GM10248 (cell line): ENCODE measurements around the gene SMAP2.
"Not testable (repeated sequence)": the region's sequence is repeated elsewhere in the genome, so short reads cannot be mapped to it uniquely, and the experiment has no call there.

Experiments used
- CTCF ChIA-PET: fragments of 300-600 bp; sonication (Branson Sonifier 250); formaldehyde crosslinking; extraction: SDS; loops from one replicate; lab custom pipeline; 2021; ENCODE audit warnings: antibody characterized with exemption; lab: Yijun Ruan, JAX
- POLR2A ChIA-PET: fragments of 350-650 bp; sonication (Branson Sonifier 250); formaldehyde crosslinking; extraction: SDS; loops from one replicate; lab custom pipeline; 2020; ENCODE audit warnings: antibody characterized with exemption; lab: Yijun Ruan, JAX
- DNase-seq: peaks from one replicate; pipeline ENCODE4 v3.0.0; 2012; ENCODE audit errors: extremely low spot score
- TF ChIP-seq, protein P1 (sequence below): IDR thresholded peaks from 2 replicates; pipeline ENCODE4 v1.5.1; 2012; ENCODE audit warnings: mild to moderate bottlenecking, low read depth; ENCODE audit errors: extremely low read depth, missing control alignments, control extremely low read depth

The SMAP2 gene

DNA sequence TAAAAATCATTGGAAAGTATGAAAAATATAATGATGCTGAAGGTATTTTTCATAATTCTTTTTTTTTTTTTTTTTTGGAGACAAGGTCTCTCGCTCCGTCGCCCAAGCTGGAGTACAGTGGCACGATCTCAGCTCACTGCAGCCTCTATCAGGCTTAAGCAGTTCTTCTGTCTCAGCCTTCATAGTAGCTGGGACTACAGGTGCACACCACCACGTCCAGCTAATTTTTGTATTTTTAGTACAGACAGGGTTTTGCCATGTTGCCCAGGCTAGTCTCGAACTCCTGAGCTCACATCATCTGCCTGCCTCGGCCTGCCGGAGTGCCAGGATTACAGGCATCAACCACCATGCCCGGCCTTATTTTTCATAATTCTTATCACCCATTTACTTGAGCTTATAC, 13.3 kb downstream of the SMAP2 start:
- ChIA-PET POLR2A (interaction anchor here (0.6 to 1.4 kb wide), 3 partner anchors 23 to 373 kb away, joined by 3 to 4 read pairs (median 3); no protein-coding TSS in a partner anchor), CTCF (interaction anchor here (0.8 to 10.3 kb wide), 9 partner anchors 13 to 243 kb away, joined by 4 to 62 read pairs (median 7); partner anchors contain the start of gene SMAP2)

GRCh38 chr1:40387381-40388306, 14.1 kb downstream of the SMAP2 start:
- not testable (repeated sequence) for DNase-seq
- ChIA-PET CTCF (interaction anchor here (0.8 to 10.3 kb wide), 9 partner anchors 12 to 244 kb away, joined by 3 to 62 read pairs (median 7); partner anchors contain the start of gene SMAP2), POLR2A (interaction anchor here (0.6 kb wide), 1 partner anchor 374 kb away, joined by 3 read pairs; no protein-coding TSS in a partner anchor)

More for the DNA sequence above, 13.3 kb downstream of the SMAP2 start:
- DNase-seq = no peak
- TF ChIP-seq, protein P1, sequence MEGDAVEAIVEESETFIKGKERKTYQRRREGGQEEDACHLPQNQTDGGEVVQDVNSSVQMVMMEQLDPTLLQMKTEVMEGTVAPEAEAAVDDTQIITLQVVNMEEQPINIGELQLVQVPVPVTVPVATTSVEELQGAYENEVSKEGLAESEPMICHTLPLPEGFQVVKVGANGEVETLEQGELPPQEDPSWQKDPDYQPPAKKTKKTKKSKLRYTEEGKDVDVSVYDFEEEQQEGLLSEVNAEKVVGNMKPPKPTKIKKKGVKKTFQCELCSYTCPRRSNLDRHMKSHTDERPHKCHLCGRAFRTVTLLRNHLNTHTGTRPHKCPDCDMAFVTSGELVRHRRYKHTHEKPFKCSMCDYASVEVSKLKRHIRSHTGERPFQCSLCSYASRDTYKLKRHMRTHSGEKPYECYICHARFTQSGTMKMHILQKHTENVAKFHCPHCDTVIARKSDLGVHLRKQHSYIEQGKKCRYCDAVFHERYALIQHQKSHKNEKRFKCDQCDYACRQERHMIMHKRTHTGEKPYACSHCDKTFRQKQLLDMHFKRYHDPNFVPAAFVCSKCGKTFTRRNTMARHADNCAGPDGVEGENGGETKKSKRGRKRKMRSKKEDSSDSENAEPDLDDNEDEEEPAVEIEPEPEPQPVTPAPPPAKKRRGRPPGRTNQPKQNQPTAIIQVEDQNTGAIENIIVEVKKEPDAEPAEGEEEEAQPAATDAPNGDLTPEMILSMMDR = no peak

GRCh38 chr1:40388456-40389321, 15.2 kb downstream of the SMAP2 start:
- POLR2A ChIA-PET, DNase-seq: not testable (repeated sequence)
- CTCF ChIA-PET = interaction anchor here (1.2 to 10.3 kb wide), 5 partner anchors 11 to 245 kb away, joined by 3 to 62 read pairs (median 19); no protein-coding TSS in a partner anchor

DNA sequence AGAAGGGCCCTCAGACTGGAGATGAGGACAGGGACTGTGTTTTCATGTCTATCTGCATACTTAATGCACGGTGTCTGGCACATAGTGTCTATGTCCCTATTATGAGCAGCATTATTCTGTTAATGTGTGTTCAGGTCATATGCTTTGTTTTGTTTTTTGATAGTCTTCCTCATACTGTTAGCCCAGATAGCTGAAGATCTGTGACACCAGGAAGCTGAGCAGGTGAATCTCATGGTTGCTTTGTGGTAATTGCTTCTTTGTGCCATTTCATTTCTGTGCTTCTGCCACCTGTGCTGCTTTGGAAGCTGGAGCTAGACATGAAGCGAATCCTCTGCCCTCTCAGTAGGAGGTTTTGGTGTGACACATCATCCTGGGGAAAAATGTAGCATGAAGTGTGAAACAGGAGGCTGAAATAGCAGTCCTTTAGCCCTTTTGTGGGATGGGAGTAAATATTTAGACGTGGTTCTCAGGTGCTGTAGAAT, 15.8 kb downstream of the SMAP2 start:
- ChIA-PET POLR2A (no interaction called here), CTCF (interaction anchor here (1.0 to 10.3 kb wide), 6 partner anchors 10 to 246 kb away, joined by 3 to 62 read pairs (median 14); no protein-coding TSS in a partner anchor)
- DNase-seq = no peak
- TF ChIP-seq, protein P1 = no peak

DNA sequence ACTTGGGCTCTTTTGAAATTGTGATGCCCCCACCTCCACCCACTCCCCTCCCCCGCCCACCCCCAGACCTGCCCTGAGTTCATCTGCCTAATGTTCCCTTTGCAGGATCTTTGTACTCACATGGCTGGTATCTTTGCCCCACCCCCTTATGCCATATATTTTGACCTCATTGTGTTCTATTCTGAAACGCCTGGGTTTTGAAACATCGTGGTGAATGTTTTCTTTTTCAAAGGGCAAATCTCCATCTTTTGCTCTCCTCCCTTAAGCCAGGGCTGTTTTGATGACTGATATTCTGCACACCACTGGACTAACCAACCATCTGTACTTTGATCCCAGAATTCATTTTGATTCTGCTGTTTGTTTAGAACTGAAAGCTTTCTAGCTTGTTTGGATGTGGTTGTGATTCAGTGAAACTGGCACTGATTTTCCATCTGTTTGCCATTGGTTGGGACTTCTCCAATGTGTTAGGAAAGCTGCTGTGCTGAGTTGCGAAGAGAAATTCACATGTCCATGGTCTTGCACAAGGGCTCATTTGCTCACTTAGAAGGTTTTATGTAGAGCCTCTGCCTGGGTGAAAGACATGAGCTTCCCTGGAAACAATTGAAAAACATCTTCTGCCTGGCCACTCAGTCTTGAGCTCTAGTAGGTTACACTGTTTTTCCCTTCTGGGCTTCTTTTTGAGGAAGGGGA, 16.5 kb downstream of the SMAP2 start:
- ChIA-PET POLR2A (interaction anchor here (1.0 kb wide), 1 partner anchor 10 kb away, joined by 3 read pairs; no protein-coding TSS in a partner anchor), CTCF (interaction anchor here (1.0 to 10.3 kb wide), 5 partner anchors 9 to 311 kb away, joined by 3 to 62 read pairs (median 7); no protein-coding TSS in a partner anchor)

GRCh38 chr1:40390857-40391256, 17.3 kb downstream of the SMAP2 start:
- TF ChIP-seq, protein P1 = no peak

More for the DNA sequence above, 16.5 kb downstream of the SMAP2 start:
- no peak for DNase-seq
- TF ChIP-seq, protein P1 = no peak

More at GRCh38 chr1:40390857-40391256, 17.3 kb downstream of the SMAP2 start:
- POLR2A ChIA-PET = interaction anchor here (1.0 kb wide), 1 partner anchor 9 kb away, joined by 3 read pairs; no protein-coding TSS in a partner anchor
- CTCF ChIA-PET = interaction anchor here (1.1 to 3.5 kb wide), 7 partner anchors 9 to 312 kb away, joined by 3 to 22 read pairs (median 5); no protein-coding TSS in a partner anchor
- DNase-seq = no peak
